Astrocyte of the hippocampus (primary cell): ENCODE data around the gene NFATC2.
A peak's percentile ranks its signal among the peaks of the same experiment; 100 is the strongest.
"Not testable (repeated sequence)": the region's sequence is repeated elsewhere in the genome, so short reads cannot be mapped to it uniquely, and the experiment has no call there.

ENCODE experiments used
- DNase-seq: peaks from one replicate; pipeline ENCODE4 v3.0.0; 2011; ENCODE audit warnings: low read depth, low spot score

The NFATC2 gene

GRCh38 chr20:51540074-51540473, 2.4 kb downstream of the NFATC2 start:
- not testable (repeated sequence) for DNase-seq

- DNase-seq, result no peak
Observed at GRCh38 chr20:51536116-51537069, 6.1 kb downstream of the NFATC2 start.

GRCh38 chr20:51535674-51536073, 6.8 kb downstream of the NFATC2 start:
- no peak for DNase-seq

- no peak for DNase-seq
Observed at GRCh38 chr20:51535075-51535386, 7.5 kb downstream of the NFATC2 start.

- peak; percentile 52 for DNase-seq
Observed at GRCh38 chr20:51533291-51534172, 9.0 kb downstream of the NFATC2 start.

- DNase-seq, result peak; percentile 71
Observed at GRCh38 chr20:51532577-51533191, 9.8 kb downstream of the NFATC2 start.

- no peak for DNase-seq
Observed at GRCh38 chr20:51531712-51532456, 10.6 kb downstream of the NFATC2 start.

- peak; percentile 60 for DNase-seq
Observed at GRCh38 chr20:51531141-51531710, 11.3 kb downstream of the NFATC2 start.

GRCh38 chr20:51529758-51530157, 12.8 kb downstream of the NFATC2 start:
- DNase-seq, result no peak

- DNase-seq, result peak; percentile 59
Observed at GRCh38 chr20:51529081-51529681, 13.3 kb downstream of the NFATC2 start.

- no peak for DNase-seq
Observed at GRCh38 chr20:51528263-51529027, 14.1 kb downstream of the NFATC2 start.

GRCh38 chr20:51526754-51527153, 15.8 kb downstream of the NFATC2 start:
- no peak for DNase-seq

GRCh38 chr20:51526106-51526470, 16.4 kb downstream of the NFATC2 start:
- DNase-seq, result no peak

GRCh38 chr20:51525241-51526105, 17.0 kb downstream of the NFATC2 start:
- DNase-seq, result no peak

GRCh38 chr20:51523276-51524013, 19.1 kb downstream of the NFATC2 start:
- DNase-seq, result no peak

- DNase-seq, result no peak
Observed at GRCh38 chr20:51522207-51522606, 20.3 kb downstream of the NFATC2 start.

- no peak for DNase-seq
Observed at GRCh38 chr20:51517839-51518238, 24.7 kb downstream of the NFATC2 start.

- no peak for DNase-seq
Observed at GRCh38 chr20:51516855-51517254, 25.7 kb downstream of the NFATC2 start.
